ENCODE data around the gene WDR41. TPM values are rescaled to one million over a fixed set of nuclear protein-coding genes. Genes with fewer than 3 reads are reported as not detected.
"Not testable (repeated sequence)": the region's sequence is repeated elsewhere in the genome, so short reads cannot be mapped to it uniquely, and the experiment has no call there.

The WDR41 gene
- total RNA-seq, 4 donors from 2014 or later, result 23.2 to 55.7 (median 33.2) TPM

DNA sequence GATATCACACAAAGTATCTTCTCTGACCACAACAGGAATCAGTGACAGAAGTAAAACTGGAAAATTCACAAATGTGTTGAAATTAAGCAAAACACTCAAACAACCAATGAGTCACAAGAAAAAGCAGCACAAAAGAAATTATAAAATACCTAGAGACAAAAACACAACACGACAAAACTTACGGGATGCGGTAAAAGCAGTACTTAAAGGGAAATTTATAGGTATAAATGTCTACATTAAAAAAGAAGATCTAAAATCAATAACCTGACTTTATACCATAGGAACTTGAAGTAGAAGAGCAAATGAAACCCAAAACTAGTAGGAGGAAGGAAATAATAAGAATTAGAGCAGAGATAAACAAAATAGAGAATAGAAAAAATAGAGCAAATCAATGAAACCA lies 2.8 kb upstream of the WDR41 start:
- Histone ChIP-seq H3K27ac (no peak overlapping the region), H3K27me3 (no peaks in the 10 kb centered on the region), H3K4me1 (peaks cover 0 to 16% (median 0%) of the 10 kb centered on the region in 3 donors), H3K4me3 (no peak overlapping the region), H3K9me3 (no peaks in the 10 kb centered on the region), H3K36me3 (no peaks in the 10 kb centered on the region)
- 93 to 98% methylated on average over 3 of the region's 3 CpGs for WGBS, 2 donors (ENCODE audit: low coverage in 1 of 2)
- no peak for ATAC-seq
- TF ChIP-seq EP300 (IDR thresholded peaks at IDR 0.05), result no peak
- no peak for TF ChIP-seq POLR2A (IDR thresholded peaks at IDR 0.05)
- TF ChIP-seq POLR2AphosphoS5 (IDR thresholded peaks at IDR 0.05), result no peak
- TF ChIP-seq, protein P1, sequence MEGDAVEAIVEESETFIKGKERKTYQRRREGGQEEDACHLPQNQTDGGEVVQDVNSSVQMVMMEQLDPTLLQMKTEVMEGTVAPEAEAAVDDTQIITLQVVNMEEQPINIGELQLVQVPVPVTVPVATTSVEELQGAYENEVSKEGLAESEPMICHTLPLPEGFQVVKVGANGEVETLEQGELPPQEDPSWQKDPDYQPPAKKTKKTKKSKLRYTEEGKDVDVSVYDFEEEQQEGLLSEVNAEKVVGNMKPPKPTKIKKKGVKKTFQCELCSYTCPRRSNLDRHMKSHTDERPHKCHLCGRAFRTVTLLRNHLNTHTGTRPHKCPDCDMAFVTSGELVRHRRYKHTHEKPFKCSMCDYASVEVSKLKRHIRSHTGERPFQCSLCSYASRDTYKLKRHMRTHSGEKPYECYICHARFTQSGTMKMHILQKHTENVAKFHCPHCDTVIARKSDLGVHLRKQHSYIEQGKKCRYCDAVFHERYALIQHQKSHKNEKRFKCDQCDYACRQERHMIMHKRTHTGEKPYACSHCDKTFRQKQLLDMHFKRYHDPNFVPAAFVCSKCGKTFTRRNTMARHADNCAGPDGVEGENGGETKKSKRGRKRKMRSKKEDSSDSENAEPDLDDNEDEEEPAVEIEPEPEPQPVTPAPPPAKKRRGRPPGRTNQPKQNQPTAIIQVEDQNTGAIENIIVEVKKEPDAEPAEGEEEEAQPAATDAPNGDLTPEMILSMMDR (IDR thresholded peaks at IDR 0.05), result no peak

DNA sequence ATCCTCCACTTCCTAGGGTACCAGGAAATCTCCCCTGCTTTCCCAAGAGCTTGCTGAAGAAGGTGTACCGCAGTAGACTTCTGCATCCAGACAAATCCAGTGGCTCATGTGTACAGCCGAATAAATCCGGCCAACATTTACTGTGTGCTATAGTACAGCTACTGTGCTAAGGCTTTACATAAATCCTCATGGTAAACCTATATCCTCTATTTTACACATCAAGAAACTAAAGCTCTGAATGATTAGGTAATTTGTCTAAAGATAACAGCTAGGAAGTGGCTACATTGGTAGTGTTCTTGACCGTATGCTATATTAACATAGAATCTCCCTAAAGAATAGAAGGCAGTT lies 511 bp upstream of the WDR41 start:
- H3K4me3 ChIP-seq, result peak overlapping the region; percentile 78 to 96
- no peaks in the 10 kb centered on the region for H3K9me3 ChIP-seq
- peaks cover 0 to 7% of the 10 kb centered on the region in 2 donors for H3K36me3 ChIP-seq
- peak overlapping the region; percentile 60 to 94 (median 90) for H3K27ac ChIP-seq
- H3K27me3 ChIP-seq, result no peaks in the 10 kb centered on the region
- TF ChIP-seq POLR2AphosphoS5 (IDR thresholded peaks at IDR 0.05) (no peak), POLR2A (IDR thresholded peaks at IDR 0.05) (no peak)
- TF ChIP-seq, protein P1 (IDR thresholded peaks at IDR 0.05), result no peak
- H3K4me1 ChIP-seq, result peaks cover 0 to 17% (median 0%) of the 10 kb centered on the region in 3 donors
- no peak for ATAC-seq
- WGBS, 2 donors (ENCODE audit: low coverage in 1 of 2), result 36 to 48% methylated on average over 3 to 4 of the region's 4 CpGs

DNA sequence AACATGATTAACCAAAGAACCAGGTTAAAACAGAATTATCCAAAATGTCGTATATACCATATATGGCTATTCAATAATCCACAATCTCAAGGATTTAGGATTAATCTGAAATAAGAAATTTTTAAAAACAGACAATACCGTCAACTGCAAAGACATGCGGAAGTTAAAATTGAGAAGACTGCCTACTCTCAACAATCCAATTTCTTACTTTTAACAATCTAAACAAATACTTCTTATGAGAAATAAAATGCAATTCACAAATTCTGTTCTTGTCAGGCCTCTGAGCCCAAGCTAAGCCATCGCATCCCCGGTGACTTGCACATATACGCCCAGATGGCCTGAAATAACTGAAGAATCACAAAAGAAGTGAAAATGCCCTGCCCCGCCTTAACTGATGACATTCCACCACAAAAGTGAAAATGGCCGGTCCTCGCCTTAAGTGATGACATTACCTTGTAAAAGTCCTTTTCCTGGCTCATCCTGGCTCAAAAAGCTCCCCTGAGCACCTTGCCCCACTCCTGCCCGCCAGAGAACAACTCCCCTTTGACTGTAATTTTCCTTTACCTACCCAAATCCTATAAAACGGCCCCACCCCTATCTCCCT lies 1.3 kb downstream of the WDR41 start:
- ATAC-seq, H3K9me3 ChIP-seq, H3K27me3 ChIP-seq: not testable (repeated sequence)
- Histone ChIP-seq H3K4me3 (peak overlapping the region; percentile 78 to 96), H3K36me3 (peaks cover 0 to 13% of the 10 kb centered on the region in 2 donors), H3K4me1 (peaks cover 0 to 17% (median 0%) of the 10 kb centered on the region in 3 donors), H3K27ac (peak overlapping the region; percentile 89 to 97 (median 92))
- WGBS, 2 donors (ENCODE audit: low coverage in 1 of 2), result 23 to 24% methylated on average over 11 of the region's 11 CpGs

DNA sequence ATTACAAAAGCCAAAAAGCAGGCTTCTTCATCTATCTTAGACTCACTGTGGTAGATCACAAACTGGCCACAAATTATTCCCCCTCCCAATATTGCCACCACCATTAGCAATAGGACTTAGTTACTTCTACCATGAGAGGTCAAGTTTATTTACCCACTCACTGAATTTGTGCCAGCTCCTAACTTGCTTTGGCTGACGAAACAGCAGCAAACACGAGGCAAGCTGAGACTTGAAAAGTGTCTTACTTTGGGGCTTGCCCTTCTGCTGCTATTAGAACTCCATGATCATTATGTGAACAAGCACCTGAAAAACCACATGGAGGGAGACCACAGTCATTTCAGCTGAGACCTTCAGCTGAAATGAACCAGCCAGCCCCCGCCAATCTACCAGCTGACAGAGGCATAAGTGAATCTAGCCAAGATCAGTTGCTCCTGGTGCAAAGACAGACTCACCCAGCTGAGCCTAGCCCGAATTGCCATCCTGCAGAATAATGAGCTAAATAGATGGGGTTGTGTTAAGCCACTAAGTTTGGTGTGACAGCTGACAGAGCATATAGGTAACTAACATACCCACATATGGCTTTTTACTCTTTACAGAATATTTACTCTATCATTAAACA lies 5.7 kb downstream of the WDR41 start:
- no peaks in the 10 kb centered on the region for H3K27me3 ChIP-seq
- no peak overlapping the region for H3K4me3 ChIP-seq
- TF ChIP-seq, protein P1 (IDR thresholded peaks at IDR 0.05), result no peak
- TF ChIP-seq POLR2A (IDR thresholded peaks at IDR 0.05), result no peak
- no peak for TF ChIP-seq POLR2AphosphoS5 (IDR thresholded peaks at IDR 0.05)
- no peak for TF ChIP-seq EP300 (IDR thresholded peaks at IDR 0.05)
- ATAC-seq, result no peak
- H3K9me3 ChIP-seq, result no peaks in the 10 kb centered on the region
- H3K36me3 ChIP-seq, result peaks cover 0 to 42% of the 10 kb centered on the region in 2 donors
- H3K4me1 ChIP-seq, result peaks cover 0 to 12% (median 0%) of the 10 kb centered on the region in 3 donors
- H3K27ac ChIP-seq, result no peak overlapping the region
- 70 to 82% methylated on average over 2 to 3 of the region's 4 CpGs for WGBS, 2 donors (ENCODE audit: low coverage in 1 of 2)

DNA sequence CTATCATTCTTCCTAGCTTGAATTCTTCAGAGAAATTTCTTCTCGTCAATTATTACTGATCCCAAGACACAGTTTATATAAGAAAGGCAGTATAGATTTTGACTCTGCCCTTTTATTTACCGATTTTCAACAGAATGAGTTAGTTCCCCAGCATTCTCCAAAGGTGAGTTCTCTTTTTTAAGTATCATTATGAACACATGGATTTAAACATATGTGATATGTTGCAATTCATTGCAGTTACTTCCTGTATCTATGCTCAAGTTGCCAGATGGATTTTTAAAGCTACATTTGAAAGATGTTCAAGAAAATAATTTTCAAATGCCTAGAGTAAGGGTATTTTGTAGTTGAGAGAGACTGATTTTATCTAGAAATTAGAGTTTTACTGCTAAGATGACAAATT lies 8.4 kb downstream of the WDR41 start:
- Histone ChIP-seq H3K9me3 (no peaks in the 10 kb centered on the region), H3K4me1 (no peaks in the 10 kb centered on the region), H3K27ac (no peak overlapping the region), H3K27me3 (no peaks in the 10 kb centered on the region), H3K4me3 (no peak overlapping the region), H3K36me3 (peaks cover 0 to 49% of the 10 kb centered on the region in 2 donors)
- TF ChIP-seq EP300 (IDR thresholded peaks at IDR 0.05) (no peak), POLR2AphosphoS5 (IDR thresholded peaks at IDR 0.05) (no peak), POLR2A (IDR thresholded peaks at IDR 0.05) (no peak)
- TF ChIP-seq, protein P1 (IDR thresholded peaks at IDR 0.05), result no peak
- no peak for ATAC-seq
- WGBS, 2 donors (ENCODE audit: low coverage in 1 of 2), result 94 to 98% methylated on average over 2 of the region's 2 CpGs

DNA sequence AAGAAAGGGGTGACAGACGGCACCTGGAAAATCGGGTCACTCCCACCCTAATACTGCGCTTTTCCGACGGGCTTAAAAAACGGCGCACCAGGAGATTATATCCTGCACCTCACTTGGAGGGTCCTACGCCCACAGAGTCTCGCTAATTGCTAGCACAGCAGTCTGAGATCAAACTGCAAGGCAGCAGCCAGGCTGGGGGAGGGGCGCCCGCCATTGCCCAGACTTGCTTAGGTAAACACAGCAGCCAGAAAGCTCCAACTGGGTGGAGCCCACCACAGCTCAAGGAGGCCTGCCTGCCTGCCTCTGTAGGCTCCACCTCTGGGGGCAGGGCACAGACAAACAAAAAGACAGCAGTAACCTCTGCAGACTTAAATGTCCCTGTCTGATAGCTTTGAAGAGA lies 17.1 kb downstream of the WDR41 start:
- 98% methylated on average over 6 of the region's 11 CpGs; no CpG with 5 or more reads in 1 of the 2 donors for WGBS, 2 donors (ENCODE audit: low coverage in 1 of 2)

DNA sequence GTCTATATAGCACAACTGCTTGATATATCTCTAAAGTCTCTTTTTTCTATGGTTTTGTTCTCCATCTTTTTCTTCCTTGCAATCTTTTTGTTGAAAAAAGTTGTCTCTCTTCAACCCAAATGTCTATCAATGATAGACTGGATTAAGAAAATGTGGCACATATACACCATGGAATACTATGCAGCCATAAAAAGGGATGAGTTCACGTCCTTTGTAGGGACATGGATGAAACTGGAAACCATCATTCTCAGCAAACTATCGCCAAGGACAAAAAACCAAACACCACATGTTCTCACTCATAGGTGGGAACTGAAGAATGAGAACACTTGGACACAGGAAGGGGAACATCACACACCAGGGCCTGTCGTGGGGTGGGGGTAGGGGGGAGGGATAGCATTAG lies 23.2 kb downstream of the WDR41 start:
- 92 to 100% methylated on average over 2 to 3 of the region's 3 CpGs for WGBS, 2 donors (ENCODE audit: low coverage in 1 of 2)

More for the DNA sequence above, 17.1 kb downstream of the WDR41 start:
- H3K27me3 ChIP-seq, H3K27ac ChIP-seq, H3K4me3 ChIP-seq, H3K4me1 ChIP-seq, H3K9me3 ChIP-seq, ATAC-seq: not testable (repeated sequence)
- H3K36me3 ChIP-seq, result peaks cover 0 to 12% of the 10 kb centered on the region in 2 donors

More for the DNA sequence above, 23.2 kb downstream of the WDR41 start:
- H3K9me3 ChIP-seq, H3K27me3 ChIP-seq, H3K27ac ChIP-seq, H3K4me1 ChIP-seq, H3K36me3 ChIP-seq, H3K4me3 ChIP-seq, ATAC-seq: not testable (repeated sequence)
